GM23248 (cell line): Measurements from ENCODE around the gene AOC3.
"Not testable (repeated sequence)": the region's sequence is repeated elsewhere in the genome, so short reads cannot be mapped to it uniquely, and the experiment has no call there.

Experiments used
- EZH2 ChIP-seq: fragments of 200-600 bp; sonication (generic); IDR thresholded peaks from 2 replicates; pipeline ENCODE4 v1.6.1; 2018; ENCODE audit warnings: antibody characterized with exemption, mild to moderate bottlenecking; ENCODE audit not compliant: insufficient read depth, poor library complexity, severe bottlenecking
- EZH2phosphoT487 ChIP-seq: fragments of 200-600 bp; sonication (generic); IDR thresholded peaks from 2 replicates; pipeline ENCODE4 v1.6.1; 2018; ENCODE audit warnings: antibody characterized with exemption, moderate library complexity, mild to moderate bottlenecking, low read depth; ENCODE audit not compliant: insufficient read depth

- TF ChIP-seq EZH2, EZH2phosphoT487: not testable (repeated sequence)
Measured at GRCh38 chr17:42873932-42874695, 23.1 kb downstream of the AOC3 start.
